Measurements from ENCODE around the gene TLX1.

TLX1 gene

DNA sequence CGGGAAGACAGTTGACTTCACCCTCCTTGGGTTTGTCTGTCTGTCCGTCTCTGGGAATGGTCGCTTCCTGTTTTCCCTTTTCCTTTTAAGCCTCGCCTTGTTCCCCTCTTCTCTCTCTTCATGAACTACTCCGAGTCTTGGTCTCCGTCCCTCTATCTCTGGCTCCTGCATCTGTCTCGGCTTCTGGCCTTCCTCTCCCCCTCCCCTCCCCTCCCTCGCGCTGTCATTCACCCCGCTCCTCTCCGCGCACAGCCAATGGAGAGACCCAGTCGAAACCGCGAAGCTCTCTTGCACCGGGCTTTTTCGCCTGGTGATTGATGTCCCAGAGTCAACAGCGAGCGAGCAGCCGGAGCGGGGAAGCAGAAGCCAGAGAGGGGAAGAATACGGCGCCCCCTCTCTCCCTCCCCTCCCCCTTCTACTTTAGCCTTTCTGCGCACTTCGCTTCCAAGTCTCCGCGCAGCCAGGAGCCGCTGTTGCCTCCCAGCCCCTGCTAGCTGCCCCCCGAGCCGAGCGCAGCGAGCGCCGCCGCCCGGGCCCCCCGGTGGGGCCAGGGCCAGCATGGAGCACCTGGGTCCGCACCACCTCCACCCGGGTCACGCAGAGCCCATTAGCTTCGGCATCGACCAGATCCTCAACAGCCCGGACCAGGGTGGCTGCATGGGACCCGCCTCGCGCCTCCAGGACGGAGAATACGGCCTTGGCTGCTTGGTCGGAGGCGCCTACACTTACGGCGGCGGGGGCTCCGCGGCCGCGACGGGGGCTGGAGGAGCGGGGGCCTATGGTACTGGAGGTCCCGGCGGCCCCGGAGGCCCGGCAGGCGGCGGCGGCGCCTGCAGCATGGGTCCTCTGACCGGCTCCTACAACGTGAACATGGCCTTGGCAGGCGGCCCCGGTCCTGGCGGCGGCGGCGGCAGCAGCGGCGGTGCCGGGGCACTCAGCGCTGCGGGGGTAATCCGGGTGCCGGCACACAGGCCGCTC lies at the start of gene TLX1:
TLX1 (plus strand) TSS at position 317 of the 978 bp plus-strand sequence; CDS start at position 559, 242 bp downstream.
- no peak for DNase-seq (ENCODE audit: low read depth)
- H3K4me3 ChIP-seq (ENCODE audit: low read depth, low read length): no peak within 1 kb of the TSS

DNA sequence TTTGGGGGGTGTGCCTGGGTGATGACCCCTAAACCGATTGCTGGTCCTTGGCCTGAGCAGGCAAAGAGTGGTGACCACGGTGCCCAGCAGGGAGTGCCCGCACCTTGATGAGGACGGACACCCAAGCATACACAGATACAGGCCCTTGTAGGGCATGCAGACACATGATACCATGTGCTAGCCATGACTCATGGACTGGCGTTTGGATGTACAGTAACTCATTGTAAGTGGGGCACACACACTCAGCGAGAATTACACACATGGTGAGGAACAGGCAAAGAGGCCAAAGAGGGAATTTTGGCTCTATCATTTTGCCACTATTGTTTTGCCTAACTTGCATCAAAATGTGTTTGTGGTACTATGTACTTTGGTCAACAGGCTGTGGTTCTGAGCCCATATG lies 45.3 kb upstream of the TLX1 start:
- DNase-seq (ENCODE audit: low read depth): no peak

DNA sequence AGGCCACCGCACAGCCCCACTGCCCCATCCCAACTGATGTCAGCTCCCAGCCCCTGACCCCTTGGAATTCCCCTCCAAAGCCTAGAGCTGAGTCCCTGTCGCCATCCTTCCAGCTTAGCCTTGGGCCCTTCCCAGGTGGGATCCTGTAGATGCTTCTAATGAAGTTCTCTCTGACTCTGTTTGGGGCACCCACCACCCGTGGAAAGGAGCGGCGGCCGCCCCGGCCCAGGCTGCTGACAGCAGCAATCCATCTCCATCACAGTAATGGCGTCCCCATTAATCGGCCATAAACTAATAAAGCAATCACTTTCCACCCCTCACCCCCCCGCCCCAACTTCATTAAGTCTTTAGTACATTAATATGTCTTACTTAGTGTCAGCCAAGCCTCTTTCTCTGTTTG lies 43.7 kb upstream of the TLX1 start:
- no peak for DNase-seq (ENCODE audit: low read depth)
- H3K4me3 ChIP-seq (ENCODE audit: low read depth, low read length): no peak overlapping the region

More for the DNA sequence above, 45.3 kb upstream of the TLX1 start:
- no peak overlapping the region for H3K4me3 ChIP-seq (ENCODE audit: low read depth, low read length)

DNA sequence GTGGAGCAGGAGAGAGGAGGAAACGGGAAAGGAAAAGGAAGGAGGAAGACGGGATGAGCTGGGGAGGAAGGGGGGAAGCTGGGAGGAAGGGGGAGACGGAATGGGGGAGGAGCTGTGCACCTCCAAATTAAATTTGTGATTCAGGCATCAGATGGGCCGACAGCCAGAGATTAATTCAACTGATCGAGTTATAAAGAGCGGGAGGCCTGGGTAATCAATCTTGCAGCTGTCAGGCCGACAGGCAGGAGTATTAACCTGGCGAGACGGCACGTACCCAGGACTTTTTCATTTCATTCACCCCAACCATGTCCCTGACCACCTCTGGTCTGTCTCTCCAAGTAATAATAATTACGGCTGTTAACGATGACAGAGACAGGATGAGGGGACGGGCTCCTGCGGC lies 43.1 kb upstream of the TLX1 start:
- H3K4me3 ChIP-seq (ENCODE audit: low read depth, low read length): no peak overlapping the region
- DNase-seq (ENCODE audit: low read depth): no peak

DNA sequence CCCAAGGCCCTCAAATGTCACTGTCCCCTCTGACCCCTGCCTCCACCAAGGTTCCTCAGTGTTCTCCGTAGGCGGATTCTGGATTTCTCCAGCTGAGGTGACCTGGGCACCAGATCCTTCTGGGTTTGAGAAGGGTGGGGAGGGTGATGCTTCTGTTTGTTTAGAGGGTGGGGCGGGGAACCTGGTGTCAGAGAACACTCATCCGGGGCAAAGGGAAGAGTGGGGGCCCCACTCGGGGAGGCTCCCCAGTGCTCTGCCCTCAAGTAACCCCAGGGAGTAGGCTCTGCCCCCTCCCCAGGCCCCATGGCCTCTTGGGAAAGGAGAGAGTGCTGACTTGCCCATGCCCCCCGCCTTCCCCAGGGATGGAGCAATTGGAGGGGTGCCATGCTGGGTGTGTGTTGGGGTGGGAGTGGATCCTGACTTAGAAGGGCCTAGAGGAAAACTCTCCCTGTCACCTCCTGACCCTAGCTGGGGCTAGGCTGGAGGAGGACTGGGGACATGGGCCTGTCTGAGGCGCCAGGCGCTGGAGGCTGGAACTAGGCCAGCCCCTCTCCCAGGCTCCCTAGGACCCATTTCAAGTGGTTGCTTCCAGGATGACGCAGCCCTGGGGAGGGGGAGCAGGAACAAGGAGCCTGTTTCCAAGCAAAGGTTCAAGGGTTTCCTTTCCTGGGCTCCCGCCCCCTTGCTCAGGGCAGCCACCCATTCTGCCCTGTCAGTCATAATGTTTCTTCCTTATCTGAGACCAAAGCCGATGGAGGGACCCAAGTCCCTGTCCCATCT lies 41.4 kb upstream of the TLX1 start:
- no peak for DNase-seq (ENCODE audit: low read depth)
- H3K4me3 ChIP-seq (ENCODE audit: low read depth, low read length): no peak overlapping the region

DNA sequence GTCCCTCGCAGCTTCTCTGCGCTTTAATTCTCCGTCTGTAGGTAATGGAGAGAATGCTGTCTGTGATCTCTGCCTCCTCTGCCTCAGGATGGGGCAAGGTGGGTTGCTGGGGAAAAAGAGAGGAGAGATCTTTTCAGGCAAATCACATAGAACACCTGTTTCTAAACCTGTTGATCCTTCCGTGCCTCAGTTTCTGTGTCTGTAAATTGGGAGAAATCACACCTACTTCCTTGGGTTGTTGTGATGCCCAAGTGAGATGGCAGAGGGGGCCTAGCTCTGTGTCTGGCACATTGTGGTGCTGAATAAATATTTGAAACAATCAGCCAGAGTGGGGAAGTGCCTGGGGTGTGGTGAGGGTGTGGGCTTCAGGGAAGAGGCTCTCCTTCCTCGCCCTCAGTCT lies 40.5 kb upstream of the TLX1 start:
- no peak for DNase-seq (ENCODE audit: low read depth)
- H3K4me3 ChIP-seq (ENCODE audit: low read depth, low read length): no peak overlapping the region

DNA sequence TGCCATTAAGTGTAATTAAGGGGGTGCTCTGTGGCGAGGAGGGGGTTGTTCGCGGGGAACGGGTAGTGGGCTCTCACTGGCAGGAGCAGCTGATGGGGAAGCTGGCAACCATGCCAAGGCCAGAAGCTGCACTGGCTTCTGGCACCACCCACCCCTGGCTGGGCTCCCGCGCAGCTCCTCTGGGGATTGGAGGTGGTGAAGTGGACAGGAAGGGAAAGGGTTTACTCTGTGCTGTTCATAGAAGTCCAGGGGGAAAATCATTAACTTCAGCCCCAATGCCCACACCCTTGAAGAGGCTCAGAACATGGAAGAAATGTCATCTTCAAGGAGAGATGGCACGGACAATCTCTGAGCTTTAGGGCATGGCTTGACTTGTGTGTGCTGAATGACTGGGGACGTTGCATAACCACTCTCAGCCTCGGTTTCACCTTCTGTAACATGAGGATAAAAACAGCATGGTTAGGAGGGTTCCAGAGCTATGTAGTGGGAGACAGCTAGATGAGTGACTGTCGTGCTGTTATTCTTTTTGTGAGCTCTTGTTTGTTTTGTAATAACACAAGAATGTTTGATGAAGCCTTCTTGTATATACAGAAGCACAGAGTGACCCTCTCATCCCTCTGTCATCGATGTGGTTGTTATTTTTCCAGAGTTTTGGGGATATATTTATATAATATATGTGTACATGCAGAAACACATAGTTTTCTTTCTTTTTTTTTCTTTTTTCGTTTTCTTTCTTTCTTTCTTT lies 39.4 kb upstream of the TLX1 start:
- no peak overlapping the region for H3K4me3 ChIP-seq (ENCODE audit: low read depth, low read length)
- no peak for DNase-seq (ENCODE audit: low read depth)

DNA sequence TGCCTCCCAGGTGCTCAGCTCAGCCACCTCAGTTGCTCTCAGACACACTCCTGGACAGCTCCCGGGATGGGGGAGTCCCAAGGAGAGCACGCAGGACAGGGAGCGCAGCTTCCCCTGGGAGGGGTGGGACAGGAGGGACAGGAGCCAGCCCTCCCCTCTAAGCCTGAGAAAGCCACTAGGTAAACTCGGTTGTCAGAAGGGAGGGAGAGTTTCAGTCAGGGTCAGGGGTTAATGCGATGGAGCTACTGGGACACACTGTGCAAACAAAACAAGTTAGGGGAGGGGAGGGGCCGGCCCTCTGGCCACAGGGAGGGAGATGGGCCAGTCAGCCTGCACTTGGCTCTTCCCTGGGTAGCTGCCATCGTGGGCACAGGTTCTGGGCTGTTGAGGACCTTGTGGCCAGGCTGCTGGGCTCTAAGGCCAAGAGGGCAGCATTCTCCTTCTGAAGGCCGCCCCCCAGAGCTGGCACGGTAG lies 38.2 kb upstream of the TLX1 start:
- H3K4me3 ChIP-seq (ENCODE audit: low read depth, low read length): no peak overlapping the region
- no peak for DNase-seq (ENCODE audit: low read depth)

DNA sequence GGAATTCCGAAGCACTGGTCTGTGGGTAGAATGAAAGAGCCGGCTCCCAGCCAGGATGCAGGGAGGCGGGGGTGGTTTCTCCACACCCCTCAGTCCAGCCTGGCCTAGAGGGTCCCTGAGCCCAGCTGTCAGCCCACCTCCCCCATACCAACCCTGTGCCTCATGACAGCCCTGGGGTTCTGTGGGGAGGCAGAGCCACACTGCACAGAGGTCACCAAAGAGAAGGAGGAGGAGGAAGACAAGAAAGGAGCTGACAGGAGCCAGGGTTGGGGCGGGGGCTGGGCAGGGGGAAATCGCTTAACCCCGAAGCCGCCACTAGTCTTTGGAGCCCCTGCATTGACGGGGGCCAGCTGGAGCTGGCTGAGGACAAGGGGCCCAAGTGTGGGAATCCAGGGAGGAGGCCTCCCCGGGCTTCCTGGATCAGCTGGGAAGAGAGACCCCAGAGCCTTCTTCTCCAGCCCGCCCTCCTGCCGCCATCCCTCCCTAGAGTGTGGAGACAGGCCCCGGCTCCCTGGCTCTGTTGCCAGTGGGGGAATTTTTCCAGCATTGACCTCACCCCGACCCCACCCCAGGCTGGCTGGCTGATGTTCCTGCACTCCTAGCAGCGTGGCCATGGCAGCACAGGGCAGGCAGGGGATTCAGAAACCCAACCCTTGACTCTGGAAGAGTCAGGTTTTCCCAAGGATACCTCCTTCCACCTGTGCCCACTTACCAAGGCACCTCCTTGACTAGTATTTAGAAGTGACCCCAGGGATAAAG lies 36.8 kb upstream of the TLX1 start:
- DNase-seq (ENCODE audit: low read depth): no peak

DNA sequence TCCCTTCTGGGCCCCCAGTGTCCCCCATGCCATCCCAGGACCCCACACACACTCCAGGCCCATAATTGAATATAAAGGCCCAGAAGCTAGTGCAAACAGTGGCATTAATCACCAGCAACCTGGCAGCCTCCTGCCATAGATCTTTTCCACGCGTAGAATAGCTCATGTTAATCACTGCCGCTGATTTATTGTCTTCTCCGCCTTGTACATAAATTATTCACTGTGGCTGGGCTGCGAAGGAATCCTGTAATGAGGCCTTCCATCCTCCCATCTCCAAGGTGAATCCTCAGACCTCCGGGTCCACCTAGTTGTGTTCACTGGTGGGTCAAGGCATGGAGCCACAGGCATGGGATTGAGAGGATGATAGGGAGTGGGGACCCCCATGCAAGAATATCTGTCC lies 36.1 kb upstream of the TLX1 start:
- DNase-seq (ENCODE audit: low read depth): no peak
- H3K4me3 ChIP-seq (ENCODE audit: low read depth, low read length): no peak overlapping the region

More for the DNA sequence above, 36.8 kb upstream of the TLX1 start:
- no peak overlapping the region for H3K4me3 ChIP-seq (ENCODE audit: low read depth, low read length)

DNA sequence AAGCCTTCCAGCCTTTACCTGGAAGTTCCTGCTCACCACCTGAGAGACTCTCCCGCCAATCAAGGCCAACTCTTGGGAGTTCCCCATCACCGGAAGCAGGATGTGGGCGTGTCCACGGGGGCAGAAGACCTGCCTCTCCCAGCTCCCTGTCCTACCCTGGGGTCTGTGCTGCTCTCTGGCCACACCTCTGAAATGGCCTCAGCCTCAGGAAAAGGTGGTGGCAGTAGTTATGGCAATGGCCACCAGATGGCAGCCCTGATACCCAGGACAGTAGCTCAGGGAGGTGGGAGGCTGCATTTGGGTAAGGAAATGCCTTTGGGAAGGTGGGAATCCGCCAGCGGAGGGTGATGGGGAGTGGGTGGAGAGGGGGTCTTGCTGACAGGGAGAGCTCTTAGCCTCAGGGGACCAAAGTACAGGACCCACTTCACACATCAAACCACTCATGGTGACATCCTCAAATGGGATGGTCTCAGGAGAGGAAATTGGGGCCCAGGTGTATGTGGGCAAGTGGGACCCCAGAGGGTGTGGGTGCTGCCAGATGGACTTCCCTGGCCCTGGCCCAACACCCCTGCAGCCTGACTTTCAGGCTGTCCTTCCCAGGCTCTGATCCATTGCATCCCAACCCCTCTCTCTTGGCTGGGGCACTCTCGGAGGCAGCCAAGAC lies 35.4 kb upstream of the TLX1 start:
- no peak for DNase-seq (ENCODE audit: low read depth)
- H3K4me3 ChIP-seq (ENCODE audit: low read depth, low read length): no peak overlapping the region

DNA sequence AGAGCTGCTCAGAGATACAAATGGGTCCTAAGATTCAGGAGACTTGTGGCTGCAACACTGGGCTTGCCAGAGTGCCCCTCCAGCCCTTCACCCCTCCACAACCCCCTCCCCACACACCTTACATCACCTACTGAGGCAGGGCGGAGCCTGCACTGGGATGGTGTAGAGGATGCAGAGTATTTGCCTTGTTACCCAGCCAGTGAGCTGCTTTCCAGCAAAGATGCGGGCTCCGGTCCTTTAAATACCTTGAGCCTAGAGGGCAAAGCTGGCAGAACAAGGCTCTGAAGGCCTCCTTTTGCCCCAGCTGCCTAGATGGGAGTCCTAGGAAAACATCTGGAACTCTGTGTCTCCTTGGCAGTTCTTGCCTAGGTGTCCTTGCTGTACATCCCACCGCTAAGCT lies 34.7 kb upstream of the TLX1 start:
- no peak for DNase-seq (ENCODE audit: low read depth)
- H3K4me3 ChIP-seq (ENCODE audit: low read depth, low read length): no peak overlapping the region

DNA sequence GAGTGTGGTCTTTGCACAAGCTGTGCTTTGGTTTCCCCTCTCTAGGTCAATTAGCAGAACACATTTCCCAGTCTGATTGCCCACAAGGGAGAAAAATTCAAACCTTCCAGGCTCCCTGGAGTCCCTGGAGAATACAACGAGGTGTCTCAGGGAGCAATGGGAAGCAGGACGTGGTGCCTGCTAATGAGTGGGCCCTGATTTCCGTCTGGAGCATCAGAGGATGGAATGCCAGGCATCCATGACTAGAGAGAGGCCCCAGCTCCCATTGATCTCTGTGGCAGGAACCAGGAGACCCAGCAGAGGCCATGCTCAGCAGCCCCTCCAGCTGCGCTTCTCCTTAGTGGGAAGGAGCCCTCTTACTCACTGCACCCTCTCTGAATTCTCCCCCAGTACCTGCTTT lies 33.2 kb upstream of the TLX1 start:
- no peak overlapping the region for H3K4me3 ChIP-seq (ENCODE audit: low read depth, low read length)
- no peak for DNase-seq (ENCODE audit: low read depth)

DNA sequence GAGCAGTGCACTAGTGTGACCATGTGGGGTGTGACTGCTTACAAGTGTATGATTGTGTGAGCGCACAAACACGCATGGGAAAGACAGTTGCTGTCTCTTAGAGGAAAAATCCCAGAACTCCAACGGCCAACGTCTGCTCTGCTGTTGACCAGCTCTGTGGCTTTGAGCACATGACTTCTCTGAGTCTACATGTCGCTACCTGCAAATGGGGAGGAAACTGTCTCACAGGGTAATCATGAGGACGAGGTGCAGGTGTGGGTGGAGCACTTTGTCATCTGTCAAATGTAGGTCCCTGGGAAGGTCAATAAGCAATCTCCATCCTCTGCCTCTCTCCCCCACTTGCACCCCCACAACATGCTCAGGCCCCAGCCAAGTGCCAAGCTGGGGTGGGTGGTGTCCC lies 31.2 kb upstream of the TLX1 start:
- no peak overlapping the region for H3K4me3 ChIP-seq (ENCODE audit: low read depth, low read length)
- no peak for DNase-seq (ENCODE audit: low read depth)

DNA sequence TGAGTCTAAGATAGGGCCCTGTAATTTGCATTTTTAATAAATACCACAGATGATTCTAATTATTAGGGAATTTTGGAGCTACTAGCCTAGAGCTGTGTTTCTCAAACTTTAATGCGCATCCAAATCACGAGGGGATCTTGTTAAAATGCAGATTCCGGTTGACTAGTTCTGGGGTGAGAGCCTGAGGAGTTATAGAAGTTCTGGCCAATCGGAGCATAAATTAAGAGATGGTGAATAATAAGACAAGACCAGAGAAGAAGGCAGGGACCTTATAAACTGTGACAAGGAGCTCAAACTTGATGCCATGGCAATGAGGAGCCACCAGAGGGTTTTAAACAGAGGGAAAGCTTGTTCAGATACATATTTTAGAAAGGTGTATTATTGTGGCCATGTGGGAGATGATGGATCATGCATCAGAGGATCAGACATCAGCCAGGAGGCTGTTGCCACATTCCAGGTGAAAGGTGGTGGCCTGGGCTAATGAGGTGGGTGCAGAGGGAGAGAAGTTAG lies 29.7 kb upstream of the TLX1 start:
- H3K4me3 ChIP-seq (ENCODE audit: low read depth, low read length): no peak overlapping the region
- no peak for DNase-seq (ENCODE audit: low read depth)

DNA sequence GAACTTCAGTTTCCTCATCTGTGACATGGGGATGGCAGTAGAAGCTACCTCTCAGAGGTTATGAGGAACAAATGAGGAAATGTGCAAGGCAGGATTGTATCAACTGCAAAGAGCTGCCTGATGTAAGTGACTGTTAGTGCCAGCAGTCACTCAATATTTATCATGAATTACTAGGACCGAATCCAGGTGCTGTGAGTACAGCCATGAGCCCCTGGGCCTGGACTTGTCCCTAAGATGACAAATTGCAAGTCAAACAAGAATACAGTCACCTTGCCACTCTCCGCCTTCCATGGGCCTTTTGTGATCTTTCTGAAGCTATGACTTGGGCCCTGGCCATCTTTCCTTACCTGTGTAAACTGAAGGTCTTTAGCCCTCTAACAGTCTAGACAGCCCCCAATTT lies 27.7 kb upstream of the TLX1 start:
- DNase-seq (ENCODE audit: low read depth): no peak
- H3K4me3 ChIP-seq (ENCODE audit: low read depth, low read length): no peak overlapping the region

DNA sequence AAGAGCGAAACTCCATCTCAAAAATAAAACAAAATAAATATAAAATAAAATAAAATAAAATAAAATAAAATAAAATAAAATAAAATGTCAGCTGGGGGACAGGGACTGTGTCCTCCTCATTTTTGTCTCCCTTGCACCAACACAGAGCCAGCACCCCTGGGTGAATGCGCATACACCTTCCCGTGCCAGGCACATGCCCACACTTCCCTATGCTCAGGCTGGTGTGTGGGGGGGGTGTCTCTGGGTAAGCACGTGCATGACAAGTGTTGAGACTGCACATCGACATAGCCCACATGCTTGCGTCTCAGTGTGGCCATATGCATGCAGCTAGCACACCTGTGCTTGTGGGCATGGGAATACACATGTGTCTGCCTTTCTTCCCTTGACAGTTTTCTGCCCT lies 24.7 kb upstream of the TLX1 start:
- DNase-seq (ENCODE audit: low read depth): no peak
- H3K4me3 ChIP-seq (ENCODE audit: low read depth, low read length): no peak overlapping the region

DNA sequence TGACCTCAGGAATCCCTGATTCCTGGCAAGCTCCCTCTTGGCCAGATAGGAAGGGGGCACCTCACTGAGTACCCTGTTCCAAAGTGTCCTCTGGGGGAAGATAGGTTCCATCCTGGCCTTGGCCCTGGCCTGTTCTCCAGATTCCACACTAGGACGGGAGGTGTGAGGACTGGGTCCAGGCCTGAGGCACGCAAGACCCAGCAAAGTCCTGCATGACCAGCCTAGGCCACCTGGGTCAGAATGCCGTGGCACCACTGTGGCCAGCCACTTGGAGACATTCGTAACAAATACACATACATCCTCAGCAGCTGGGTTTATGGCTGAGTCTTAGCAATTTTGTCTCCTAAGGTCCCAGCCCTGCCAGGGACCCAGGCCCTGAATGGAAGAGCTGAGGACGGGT lies 23.3 kb upstream of the TLX1 start:
- H3K4me3 ChIP-seq (ENCODE audit: low read depth, low read length): no peak overlapping the region
- DNase-seq (ENCODE audit: low read depth): no peak

Measured in skeletal muscle cell (primary cell).